Measurements from ENCODE around the gene SLC17A1. TPM values are rescaled to one million over a fixed set of nuclear protein-coding genes. Genes with fewer than 3 reads are reported as not detected.

Gene SLC17A1
- total RNA-seq, 1 donor from 2014 or later, result not detected

DNA sequence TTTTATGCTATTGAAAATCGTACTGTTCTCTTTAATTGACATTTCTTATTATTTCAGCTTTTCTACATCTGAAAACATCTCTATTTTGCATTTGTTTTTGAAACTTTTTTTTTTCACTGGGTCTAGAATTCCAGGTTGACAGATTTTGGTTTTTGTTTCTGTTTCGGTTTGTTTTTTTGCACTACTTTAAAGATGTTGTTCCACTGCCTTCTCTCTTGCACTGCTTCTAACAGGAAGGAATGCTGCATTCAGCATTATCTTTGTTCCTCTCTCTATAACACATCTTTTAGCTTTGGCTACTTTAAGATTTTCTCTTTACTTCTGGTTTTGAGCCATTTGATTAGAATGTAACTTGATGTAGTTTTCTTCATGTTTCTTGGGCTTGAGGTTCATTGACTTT lies 20.1 kb upstream of the SLC17A1 start:
- no peak overlapping the region for H3K27ac Mint-ChIP-seq (ENCODE audit: unreplicated experiment)
- no peaks in the 10 kb centered on the region for H3K4me1 Mint-ChIP-seq (ENCODE audit: unreplicated experiment)
- H3K36me3 Mint-ChIP-seq (ENCODE audit: low read depth, unreplicated experiment), result no peaks in the 10 kb centered on the region
- H3K9me3 Mint-ChIP-seq (ENCODE audit: unreplicated experiment), result no peaks in the 10 kb centered on the region
- H3K27me3 Mint-ChIP-seq (ENCODE audit: unreplicated experiment), result no peaks in the 10 kb centered on the region
- TF ChIP-seq, protein P1, sequence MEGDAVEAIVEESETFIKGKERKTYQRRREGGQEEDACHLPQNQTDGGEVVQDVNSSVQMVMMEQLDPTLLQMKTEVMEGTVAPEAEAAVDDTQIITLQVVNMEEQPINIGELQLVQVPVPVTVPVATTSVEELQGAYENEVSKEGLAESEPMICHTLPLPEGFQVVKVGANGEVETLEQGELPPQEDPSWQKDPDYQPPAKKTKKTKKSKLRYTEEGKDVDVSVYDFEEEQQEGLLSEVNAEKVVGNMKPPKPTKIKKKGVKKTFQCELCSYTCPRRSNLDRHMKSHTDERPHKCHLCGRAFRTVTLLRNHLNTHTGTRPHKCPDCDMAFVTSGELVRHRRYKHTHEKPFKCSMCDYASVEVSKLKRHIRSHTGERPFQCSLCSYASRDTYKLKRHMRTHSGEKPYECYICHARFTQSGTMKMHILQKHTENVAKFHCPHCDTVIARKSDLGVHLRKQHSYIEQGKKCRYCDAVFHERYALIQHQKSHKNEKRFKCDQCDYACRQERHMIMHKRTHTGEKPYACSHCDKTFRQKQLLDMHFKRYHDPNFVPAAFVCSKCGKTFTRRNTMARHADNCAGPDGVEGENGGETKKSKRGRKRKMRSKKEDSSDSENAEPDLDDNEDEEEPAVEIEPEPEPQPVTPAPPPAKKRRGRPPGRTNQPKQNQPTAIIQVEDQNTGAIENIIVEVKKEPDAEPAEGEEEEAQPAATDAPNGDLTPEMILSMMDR (IDR thresholded peaks at IDR 0.05; ENCODE audit: unreplicated experiment), result no peak
- no peak for DNase-seq (ENCODE audit: low spot score)
- H3K4me3 Mint-ChIP-seq (ENCODE audit: unreplicated experiment), result no peak overlapping the region

DNA sequence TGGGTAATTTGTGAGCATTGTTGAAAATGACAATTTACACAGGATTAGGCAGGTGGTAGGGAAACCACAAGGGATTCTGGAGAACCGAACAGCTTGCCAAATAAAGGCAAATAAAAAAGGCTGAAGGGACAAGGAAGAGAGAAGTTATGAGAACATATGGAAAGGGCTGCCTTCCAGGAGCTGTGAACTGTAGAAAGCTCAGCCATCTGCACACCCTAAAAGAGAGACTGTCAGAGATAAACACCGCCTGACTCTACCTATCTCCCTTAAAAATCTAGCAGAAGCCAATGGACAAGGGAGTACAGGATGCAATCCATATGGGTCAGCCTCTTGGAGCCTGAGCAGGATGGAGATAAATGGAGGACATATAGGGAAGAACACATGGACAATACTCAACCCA lies 12.7 kb upstream of the SLC17A1 start:
- no peaks in the 10 kb centered on the region for H3K9me3 Mint-ChIP-seq (ENCODE audit: unreplicated experiment)
- no peak overlapping the region for H3K27ac Mint-ChIP-seq (ENCODE audit: unreplicated experiment)
- no peak for DNase-seq (ENCODE audit: low spot score)
- H3K4me3 Mint-ChIP-seq (ENCODE audit: unreplicated experiment), result no peak overlapping the region
- no peaks in the 10 kb centered on the region for H3K4me1 Mint-ChIP-seq (ENCODE audit: unreplicated experiment)
- no peaks in the 10 kb centered on the region for H3K36me3 Mint-ChIP-seq (ENCODE audit: low read depth, unreplicated experiment)
- TF ChIP-seq, protein P1 (IDR thresholded peaks at IDR 0.05; ENCODE audit: unreplicated experiment), result no peak
- H3K27me3 Mint-ChIP-seq (ENCODE audit: unreplicated experiment), result no peaks in the 10 kb centered on the region

DNA sequence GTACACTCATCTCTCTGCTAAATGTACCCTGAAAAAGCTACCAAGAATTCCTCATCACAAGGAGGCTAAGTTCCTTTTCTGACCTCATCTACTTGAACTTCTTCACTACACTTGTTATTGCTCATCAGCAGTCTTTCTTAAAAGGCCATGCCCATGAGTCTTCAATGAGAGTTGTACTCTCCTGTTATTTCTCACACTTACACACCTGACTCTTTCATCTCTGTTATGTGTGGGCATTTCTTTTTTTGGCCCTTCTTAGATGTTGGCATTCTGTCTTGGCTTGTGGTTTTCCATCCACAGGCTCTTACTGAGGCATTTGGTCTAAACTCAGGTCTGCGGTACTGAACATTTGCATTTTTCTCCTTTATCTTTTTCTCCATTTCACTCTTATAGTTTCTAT lies 10.7 kb upstream of the SLC17A1 start:
- Mint-ChIP-seq H3K9me3 (ENCODE audit: unreplicated experiment) (no peaks in the 10 kb centered on the region), H3K36me3 (ENCODE audit: low read depth, unreplicated experiment) (no peaks in the 10 kb centered on the region), H3K4me1 (ENCODE audit: unreplicated experiment) (no peaks in the 10 kb centered on the region), H3K27ac (ENCODE audit: unreplicated experiment) (no peak overlapping the region), H3K27me3 (ENCODE audit: unreplicated experiment) (no peaks in the 10 kb centered on the region), H3K4me3 (ENCODE audit: unreplicated experiment) (no peak overlapping the region)
- no peak for DNase-seq (ENCODE audit: low spot score)
- TF ChIP-seq, protein P1 (IDR thresholded peaks at IDR 0.05; ENCODE audit: unreplicated experiment), result no peak

DNA sequence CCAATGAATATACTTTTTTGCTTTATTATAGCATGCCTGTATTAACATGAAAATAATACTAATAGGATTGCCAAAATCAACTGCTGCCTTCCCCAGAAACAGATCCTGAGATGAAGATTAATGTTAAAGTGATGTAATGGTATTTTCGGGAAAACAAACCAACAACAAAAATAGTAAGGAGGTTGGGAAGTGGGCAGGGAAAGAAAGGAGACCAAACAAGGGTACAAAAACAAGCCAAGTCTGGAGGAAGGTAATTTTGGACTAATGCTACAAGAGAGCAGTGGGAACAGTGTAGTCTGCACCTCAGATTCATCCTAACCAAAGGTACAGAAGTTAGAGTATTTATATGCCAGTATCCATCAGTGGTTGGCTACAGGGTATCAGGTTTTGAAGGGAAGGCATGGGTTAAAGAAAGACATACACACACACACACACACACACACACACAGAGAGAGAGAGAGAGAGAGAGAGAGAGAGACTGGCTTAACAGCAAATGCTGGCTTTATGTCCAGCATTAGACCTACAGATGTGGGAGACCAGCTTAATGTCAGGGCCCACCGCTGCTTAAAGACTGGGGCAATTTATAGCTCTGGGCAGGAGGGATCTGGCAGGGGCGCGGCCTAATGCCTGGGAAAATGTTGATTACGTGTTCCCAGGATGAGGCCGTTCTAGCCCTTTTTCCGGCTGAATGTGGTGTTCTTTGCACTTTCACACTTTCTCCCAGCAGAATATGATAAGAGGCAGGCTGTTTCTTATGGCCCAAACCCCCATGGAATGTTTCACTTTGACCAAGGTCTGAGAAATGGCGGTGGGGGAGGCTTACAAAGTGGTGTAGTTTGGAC lies 3.8 kb upstream of the SLC17A1 start:
- Mint-ChIP-seq H3K27me3 (ENCODE audit: unreplicated experiment) (no peaks in the 10 kb centered on the region), H3K27ac (ENCODE audit: unreplicated experiment) (no peak overlapping the region), H3K4me3 (ENCODE audit: unreplicated experiment) (no peak overlapping the region), H3K9me3 (ENCODE audit: unreplicated experiment) (no peaks in the 10 kb centered on the region), H3K4me1 (ENCODE audit: unreplicated experiment) (peaks cover 2% of the 10 kb centered on the region), H3K36me3 (ENCODE audit: low read depth, unreplicated experiment) (no peaks in the 10 kb centered on the region)
- TF ChIP-seq, protein P1 (IDR thresholded peaks at IDR 0.05; ENCODE audit: unreplicated experiment), result no peak
- no peak for DNase-seq (ENCODE audit: low spot score)

DNA sequence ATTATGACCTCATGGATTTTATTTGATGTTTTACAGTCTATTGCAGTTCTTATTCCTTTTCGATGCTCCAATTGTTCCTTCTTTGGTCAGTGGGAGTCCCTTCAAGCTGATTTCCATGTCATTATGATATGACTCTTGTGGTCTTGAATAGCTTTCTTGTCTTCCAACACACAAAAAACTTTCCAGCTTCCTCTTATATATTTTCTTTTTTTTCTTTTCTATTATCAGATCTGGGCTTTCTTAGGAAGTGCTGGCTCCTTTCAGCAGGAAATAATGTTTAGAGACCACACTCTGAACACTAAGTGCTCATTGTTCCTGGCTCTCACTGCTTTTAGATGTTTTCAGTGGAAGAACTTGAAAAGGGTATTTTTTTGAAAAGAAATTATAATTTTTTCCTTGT lies 3.1 kb upstream of the SLC17A1 start:
- no peak for DNase-seq (ENCODE audit: low spot score)
- H3K27ac Mint-ChIP-seq (ENCODE audit: unreplicated experiment), result no peak overlapping the region
- TF ChIP-seq, protein P1 (IDR thresholded peaks at IDR 0.05; ENCODE audit: unreplicated experiment), result no peak
- no peak overlapping the region for H3K4me3 Mint-ChIP-seq (ENCODE audit: unreplicated experiment)
- no peaks in the 10 kb centered on the region for H3K9me3 Mint-ChIP-seq (ENCODE audit: unreplicated experiment)
- peaks cover 2% of the 10 kb centered on the region for H3K4me1 Mint-ChIP-seq (ENCODE audit: unreplicated experiment)
- H3K36me3 Mint-ChIP-seq (ENCODE audit: low read depth, unreplicated experiment), result no peaks in the 10 kb centered on the region
- no peaks in the 10 kb centered on the region for H3K27me3 Mint-ChIP-seq (ENCODE audit: unreplicated experiment)

Measured in endothelial cell (in vitro differentiated cells).